Suprapubic skin (tissue), 4 donors: Measurements from ENCODE around the gene S100A16. TPM values are rescaled to one million over a fixed set of nuclear protein-coding genes. Genes with fewer than 3 reads are reported as not detected.

Experiments used
- DNase-seq, 2 donors: peaks; one replicate each; pipeline ENCODE4 v3.0.0-alpha.2; 2019; ENCODE audit warnings: low spot score in 2 of 2
- H3K27ac ChIP-seq: fragments of 200-600 bp; sonication (generic); one replicate; pipeline ENCODE4 v1.5.1; 2019
- H3K27me3 ChIP-seq: fragments of 200-600 bp; sonication (generic); one replicate; pipeline ENCODE4 v1.5.1; 2019
- H3K36me3 ChIP-seq: fragments of 200-600 bp; sonication (generic); one replicate; pipeline ENCODE4 v1.5.1; 2019
- H3K4me1 ChIP-seq: fragments of 200-600 bp; sonication (generic); one replicate; pipeline ENCODE4 v1.5.1; 2019
- H3K4me3 ChIP-seq: fragments of 200-600 bp; sonication (generic); one replicate; pipeline ENCODE4 v1.5.1; 2019; ENCODE audit warnings: mild to moderate bottlenecking
- H3K9me3 ChIP-seq: fragments of 200-600 bp; sonication (generic); one replicate; pipeline ENCODE4 v1.5.1; 2019
- EP300 ChIP-seq: sonication (generic); formaldehyde crosslinking; IDR thresholded peaks from one replicate; pipeline ENCODE4 v1.6.1; 2017; ENCODE audit warnings: antibody characterized with exemption
- POLR2A ChIP-seq, 2 donors: fragments of 450-650 bp; IDR thresholded peaks; one replicate each; pipeline ENCODE4 v1.6.1; 2017; ENCODE audit warnings: antibody characterized with exemption in 2 of 2, mild to moderate bottlenecking in 2 of 2, moderate library complexity in 2 of 2
- POLR2AphosphoS5 ChIP-seq, 3 donors: sonication (generic); formaldehyde crosslinking; IDR thresholded peaks; one replicate each; pipeline ENCODE4 v1.6.1; 2017; ENCODE audit warnings: antibody characterized with exemption in 3 of 3
- WGBS: methylation state at CpG from one replicate; pipeline ENCODE4 v1.1.5; 2018; 5-methylcytosine and 5-hydroxymethylcytosine counted together
- total RNA-seq, 4 donors: library from RNA; depleted of rRNA; stranded (reverse); fragments of >200 nt; gene quantifications; one replicate each; pipeline ENCODE4 v1.1.0, GENCODE V29; 2016
- TF ChIP-seq, protein P1 (sequence below), 2 donors: fragments of 200-600 bp in 1 of 2; fragments of 450-650 bp in 1 of 2; sonication (generic) in 1 of 2; IDR thresholded peaks; one replicate each; pipeline ENCODE4 v1.5.1; 2016 to 2019; ENCODE audit warnings: antibody characterized with exemption in 2 of 2, mild to moderate bottlenecking in 1 of 2, moderate library complexity in 1 of 2

S100A16 gene, protein sequence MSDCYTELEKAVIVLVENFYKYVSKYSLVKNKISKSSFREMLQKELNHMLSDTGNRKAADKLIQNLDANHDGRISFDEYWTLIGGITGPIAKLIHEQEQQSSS
- 100 to 1,000 TPM; 133 to 668 (median 414) TPM for total RNA-seq

- TF ChIP-seq POLR2AphosphoS5 (IDR thresholded peaks at IDR 0.05) = peak in 1 of 3 donors; percentile 62
- TF ChIP-seq, protein P1, sequence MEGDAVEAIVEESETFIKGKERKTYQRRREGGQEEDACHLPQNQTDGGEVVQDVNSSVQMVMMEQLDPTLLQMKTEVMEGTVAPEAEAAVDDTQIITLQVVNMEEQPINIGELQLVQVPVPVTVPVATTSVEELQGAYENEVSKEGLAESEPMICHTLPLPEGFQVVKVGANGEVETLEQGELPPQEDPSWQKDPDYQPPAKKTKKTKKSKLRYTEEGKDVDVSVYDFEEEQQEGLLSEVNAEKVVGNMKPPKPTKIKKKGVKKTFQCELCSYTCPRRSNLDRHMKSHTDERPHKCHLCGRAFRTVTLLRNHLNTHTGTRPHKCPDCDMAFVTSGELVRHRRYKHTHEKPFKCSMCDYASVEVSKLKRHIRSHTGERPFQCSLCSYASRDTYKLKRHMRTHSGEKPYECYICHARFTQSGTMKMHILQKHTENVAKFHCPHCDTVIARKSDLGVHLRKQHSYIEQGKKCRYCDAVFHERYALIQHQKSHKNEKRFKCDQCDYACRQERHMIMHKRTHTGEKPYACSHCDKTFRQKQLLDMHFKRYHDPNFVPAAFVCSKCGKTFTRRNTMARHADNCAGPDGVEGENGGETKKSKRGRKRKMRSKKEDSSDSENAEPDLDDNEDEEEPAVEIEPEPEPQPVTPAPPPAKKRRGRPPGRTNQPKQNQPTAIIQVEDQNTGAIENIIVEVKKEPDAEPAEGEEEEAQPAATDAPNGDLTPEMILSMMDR (IDR thresholded peaks at IDR 0.05) = no peak
- peak in 1 of 2 donors; percentile 59 for TF ChIP-seq POLR2A (IDR thresholded peaks at IDR 0.05)
Measured at GRCh38 chr1:153612755-153613331, at the start of gene S100A16. TSS of gene S100A16 (minus strand) at chr1:153613137. CDS start at chr1:153608151, 4,986 bp downstream.

DNA sequence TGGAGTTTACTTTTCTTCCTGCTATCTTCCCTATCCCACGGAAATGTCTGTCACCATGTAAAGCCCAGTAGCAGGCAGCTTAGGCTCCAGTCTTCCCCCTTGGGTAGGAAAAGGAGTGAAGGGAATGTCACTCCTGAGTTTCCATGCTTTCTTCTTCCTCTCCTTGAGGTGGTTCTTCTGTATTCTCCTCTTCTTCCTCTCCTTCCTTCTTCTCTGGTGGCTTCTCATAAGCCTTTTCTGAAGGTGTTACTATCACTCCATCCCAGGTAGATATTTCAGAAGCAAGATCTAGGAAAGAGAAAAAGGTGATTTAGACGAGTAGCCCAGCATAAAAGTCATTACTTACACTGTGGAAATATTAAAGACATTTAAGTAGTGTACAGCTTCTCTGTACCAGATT is 49.3 kb upstream of the S100A16 start:
- 57% methylated on average over 2 of the region's 2 CpGs for WGBS
- no peak for DNase-seq
- TF ChIP-seq, protein P1 (IDR thresholded peaks at IDR 0.05) = no peak
- TF ChIP-seq POLR2AphosphoS5 (IDR thresholded peaks at IDR 0.05) = no peak
- TF ChIP-seq POLR2A (IDR thresholded peaks at IDR 0.05) = no peak
- TF ChIP-seq EP300 = no peak
- H3K9me3 ChIP-seq = no peaks in the 10 kb centered on the region
- peaks cover 68% of the 10 kb centered on the region for H3K36me3 ChIP-seq
- H3K27me3 ChIP-seq = no peaks in the 10 kb centered on the region
- H3K4me3 ChIP-seq = no peak overlapping the region
- H3K27ac ChIP-seq = no peak overlapping the region
- peaks cover 15% of the 10 kb centered on the region for H3K4me1 ChIP-seq

More at GRCh38 chr1:153612755-153613331, at the start of gene S100A16:
- Histone ChIP-seq H3K9me3 (no peaks in the 10 kb centered on the region), H3K36me3 (no peaks in the 10 kb centered on the region), H3K27ac (peak within 1 kb of the TSS; percentile 94), H3K4me1 (peaks cover 88% of the 10 kb centered on the region), H3K27me3 (no peaks in the 10 kb centered on the region), H3K4me3 (peak within 1 kb of the TSS; percentile 70)
- peak; percentile 90 for DNase-seq
- 12% methylated on average over 6 of the region's 9 CpGs for WGBS

GRCh38 chr1:153661111-153661708 is 48.3 kb upstream of the S100A16 start:
- 57% methylated on average over 8 of the region's 9 CpGs for WGBS
- Histone ChIP-seq H3K4me1 (peaks cover 15% of the 10 kb centered on the region), H3K9me3 (no peaks in the 10 kb centered on the region), H3K36me3 (peaks cover 57% of the 10 kb centered on the region), H3K4me3 (no peak overlapping the region), H3K27ac (no peak overlapping the region), H3K27me3 (no peaks in the 10 kb centered on the region)
- no peak for TF ChIP-seq POLR2AphosphoS5 (IDR thresholded peaks at IDR 0.05)
- TF ChIP-seq EP300 = no peak
- no peak for TF ChIP-seq POLR2A (IDR thresholded peaks at IDR 0.05)
- TF ChIP-seq, protein P1 (IDR thresholded peaks at IDR 0.05) = no peak
- peak; percentile 34 to 63 for DNase-seq

DNA sequence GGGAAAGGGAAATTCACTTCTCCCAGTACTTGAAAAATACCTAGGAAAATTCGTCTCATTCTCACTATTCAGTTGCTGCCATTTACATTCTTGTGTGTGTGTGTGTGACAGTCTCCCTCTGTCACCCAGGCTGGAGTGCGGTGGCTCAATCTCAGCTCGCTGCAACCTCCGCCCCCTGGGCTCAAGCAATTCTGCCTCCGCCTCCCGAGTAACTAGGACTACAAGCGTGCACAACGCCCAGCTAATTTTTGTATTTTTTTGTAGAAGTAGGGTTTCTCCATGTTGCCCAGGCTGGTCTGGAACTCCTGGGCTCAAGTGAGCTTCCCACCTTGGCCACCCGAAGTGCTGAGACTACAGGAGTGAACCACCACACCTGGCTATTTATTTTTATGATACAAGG is 46.7 kb upstream of the S100A16 start:
- Histone ChIP-seq H3K4me3 (peak overlapping the region; percentile 71), H3K4me1 (peaks cover 15% of the 10 kb centered on the region), H3K27ac (peak overlapping the region; percentile 92), H3K9me3 (no peaks in the 10 kb centered on the region), H3K27me3 (no peaks in the 10 kb centered on the region), H3K36me3 (peaks cover 42% of the 10 kb centered on the region)
- TF ChIP-seq POLR2AphosphoS5 (IDR thresholded peaks at IDR 0.05) (no peak), POLR2A (IDR thresholded peaks at IDR 0.05) (no peak), EP300 (no peak)
- TF ChIP-seq, protein P1 (IDR thresholded peaks at IDR 0.05) = no peak
- 64% methylated on average over 9 of the region's 9 CpGs for WGBS
- peak; percentile 56 to 74 for DNase-seq

DNA sequence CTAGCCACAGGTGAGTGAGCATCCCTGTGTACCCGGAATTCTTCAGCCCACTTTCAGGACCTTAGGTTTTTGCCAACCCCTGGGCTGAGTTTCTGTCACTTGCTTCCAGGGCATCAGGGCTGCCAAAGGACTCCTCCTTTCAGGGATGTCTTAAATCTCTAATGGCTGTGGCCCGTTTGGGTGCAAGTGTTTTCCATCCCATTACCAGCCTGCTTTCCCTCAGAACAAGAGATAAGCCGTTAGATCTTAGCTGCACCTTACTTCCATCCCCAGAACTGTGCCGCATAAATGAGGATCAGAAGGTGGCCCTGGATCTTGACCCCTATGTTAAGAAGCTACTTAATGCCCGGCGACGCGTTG is 46.2 kb upstream of the S100A16 start:
- DNase-seq = no peak
- H3K27ac ChIP-seq = peak overlapping the region; percentile 92
- TF ChIP-seq EP300 = no peak
- no peak for TF ChIP-seq POLR2AphosphoS5 (IDR thresholded peaks at IDR 0.05)
- TF ChIP-seq, protein P1 (IDR thresholded peaks at IDR 0.05) = no peak
- TF ChIP-seq POLR2A (IDR thresholded peaks at IDR 0.05) = no peak
- 43% methylated on average over 8 of the region's 8 CpGs for WGBS
- peaks cover 15% of the 10 kb centered on the region for H3K4me1 ChIP-seq
- H3K9me3 ChIP-seq = no peaks in the 10 kb centered on the region
- no peaks in the 10 kb centered on the region for H3K27me3 ChIP-seq
- peaks cover 37% of the 10 kb centered on the region for H3K36me3 ChIP-seq
- H3K4me3 ChIP-seq = peak overlapping the region; percentile 71
